GM23338 (cell line): ENCODE data around the gene JAK2. TPM values are rescaled to one million over a fixed set of nuclear protein-coding genes. Genes with fewer than 3 reads are reported as not detected.

Source experiments
- ATAC-seq: fragments of 200-7000 bp; cut with Tn5 transposase; 3 replicates; pipeline ENCODE4 v1.9.1; 2020
- DNase-seq: peaks from one replicate; pipeline ENCODE4 v3.0.0-alpha.2; 2015; ENCODE audit warnings: low spot score
- H2AFZ ChIP-seq: fragments of 200-600 bp; sonication (generic); 2 replicates; pipeline ENCODE4 v1.8.0; 2016; ENCODE audit warnings: antibody characterized with exemption, mild to moderate bottlenecking, moderate library complexity
- H3F3A ChIP-seq: fragments of 200-600 bp; sonication (generic); replicated peaks from 2 replicates; pipeline ENCODE4 v1.8.0; 2017; ENCODE audit warnings: antibody characterized with exemption, mixed run types, low read depth
- H3K27ac ChIP-seq: fragments of 200-600 bp; sonication (generic); 2 replicates; pipeline ENCODE4 v1.6.1; 2016; ENCODE audit warnings: low read depth
- H3K27me3 ChIP-seq: fragments of 200-600 bp; sonication (generic); 2 replicates; pipeline ENCODE4 v1.8.0; 2016; ENCODE audit warnings: mild to moderate bottlenecking, mixed run types, moderate library complexity; ENCODE audit not compliant: insufficient read depth
- H3K36me3 ChIP-seq: fragments of 200-600 bp; sonication (generic); 2 replicates; pipeline ENCODE4 v1.8.0; 2016; ENCODE audit warnings: mild to moderate bottlenecking; ENCODE audit not compliant: insufficient read depth
- H3K4me1 ChIP-seq: fragments of 200-600 bp; sonication (generic); 2 replicates; pipeline ENCODE4 v1.8.0; 2016; ENCODE audit warnings: mild to moderate bottlenecking, moderate library complexity; ENCODE audit not compliant: insufficient read depth
- H3K4me2 ChIP-seq: fragments of 200-600 bp; sonication (generic); 2 replicates; pipeline ENCODE4 v1.7.1; 2017; ENCODE audit warnings: mixed run types
- H3K4me3 ChIP-seq: fragments of 200-600 bp; sonication (generic); 2 replicates; pipeline ENCODE4 v1.6.1; 2016; ENCODE audit warnings: mixed run types
- H3K79me2 ChIP-seq: fragments of 200-600 bp; sonication (generic); replicated peaks from 2 replicates; pipeline ENCODE4 v1.8.0; 2017; ENCODE audit warnings: mild to moderate bottlenecking; ENCODE audit not compliant: insufficient read depth
- H3K9me2 ChIP-seq: fragments of 200-600 bp; sonication (generic); 2 replicates; pipeline ENCODE4 v1.8.0; 2017; ENCODE audit not compliant: insufficient read depth
- H4K20me1 ChIP-seq: fragments of 200-600 bp; sonication (generic); replicated peaks from 2 replicates; pipeline ENCODE4 v1.8.0; 2017; ENCODE audit warnings: mild to moderate bottlenecking; ENCODE audit not compliant: insufficient read depth
- H3K27ac Mint-ChIP-seq: 2 replicates; pipeline ENCODE4 v1.8.0; 2020; ENCODE audit warnings: inconsistent platforms, mild to moderate bottlenecking, moderate library complexity, mixed read lengths
- H3K27me3 Mint-ChIP-seq: 3 replicates; pipeline ENCODE4 v1.8.0; 2022; ENCODE audit warnings: low read depth, mild to moderate bottlenecking, moderate library complexity, mixed read lengths, inconsistent platforms; ENCODE audit not compliant: insufficient read depth, poor library complexity
- H3K36me3 Mint-ChIP-seq: 3 replicates; pipeline ENCODE4 v1.8.0; 2021; ENCODE audit warnings: low read depth, mild to moderate bottlenecking, inconsistent platforms, moderate library complexity, mixed read lengths
- H3K4me1 Mint-ChIP-seq: 3 replicates; pipeline ENCODE4 v1.8.0; 2020; ENCODE audit warnings: mild to moderate bottlenecking, inconsistent platforms, mixed read lengths
- H3K4me3 Mint-ChIP-seq: 3 replicates; pipeline ENCODE4 v1.8.0; 2021; ENCODE audit warnings: moderate library complexity, mild to moderate bottlenecking, inconsistent platforms, mixed read lengths
- H3K9me3 Mint-ChIP-seq: 3 replicates; pipeline ENCODE4 v1.8.0; 2020; ENCODE audit warnings: moderate library complexity, mild to moderate bottlenecking, inconsistent platforms, mixed read lengths
- CREB1 ChIP-seq: fragments of 250-450 bp; sonication (Bioruptor Pico); IDR thresholded peaks from 2 replicates; pipeline ENCODE4 v1.5.0; 2020; ENCODE audit warnings: low read depth, mild to moderate bottlenecking, moderate library complexity
- CTCF ChIP-seq, 2 experiments: fragments of 200-600 bp in 1 of 2; sonication (generic) in 1 of 2; conservative IDR thresholded peaks; 2 replicates each; pipeline versions ENCODE4 v1.5.1 to v1.6.1; 2016 to 2017; ENCODE audit warnings: antibody characterized with exemption in 2 of 2, low read depth in 2 of 2, mild to moderate bottlenecking in 2 of 2, moderate library complexity in 1 of 2
- ETS1 ChIP-seq: IDR thresholded peaks from 2 replicates; pipeline ENCODE4 v1.6.1; 2016; ENCODE audit warnings: antibody characterized with exemption
- EZH2 ChIP-seq: fragments of 200-600 bp; sonication (generic); IDR thresholded peaks from one replicate; pipeline ENCODE4 v1.8.0; 2017; ENCODE audit warnings: antibody characterized with exemption, mild to moderate bottlenecking, low read depth; ENCODE audit not compliant: unreplicated experiment
- EZH2phosphoT487 ChIP-seq: fragments of 200-600 bp; sonication (generic); IDR thresholded peaks from one replicate; pipeline ENCODE4 v1.8.1; 2018; ENCODE audit warnings: antibody characterized with exemption; ENCODE audit not compliant: unreplicated experiment
- JUNB ChIP-seq: IDR thresholded peaks from one replicate; pipeline ENCODE4 v1.6.1; 2016; ENCODE audit warnings: antibody characterized with exemption; ENCODE audit not compliant: unreplicated experiment
- NANOG ChIP-seq: IDR thresholded peaks from 2 replicates; pipeline ENCODE4 v1.6.1; 2016; ENCODE audit warnings: antibody characterized with exemption, borderline replicate concordance
- POLR2AphosphoS5 ChIP-seq: IDR thresholded peaks from 2 replicates; pipeline ENCODE4 v1.6.1; 2016; ENCODE audit warnings: antibody characterized with exemption, low read depth
- REST ChIP-seq: IDR thresholded peaks from one replicate; pipeline ENCODE4 v1.6.1; 2018; ENCODE audit warnings: antibody characterized with exemption; ENCODE audit not compliant: unreplicated experiment
- STAT1 ChIP-seq: IDR thresholded peaks from one replicate; pipeline ENCODE4 v1.6.1; 2016; ENCODE audit warnings: antibody characterized with exemption; ENCODE audit not compliant: unreplicated experiment
- ZNF114 ChIP-seq: fragments of 250-450 bp; sonication (Bioruptor Pico); IDR thresholded peaks from 2 replicates; pipeline ENCODE4 v1.5.0; 2020; ENCODE audit warnings: mild to moderate bottlenecking, moderate library complexity
- ZNF331 ChIP-seq: fragments of 250-450 bp; sonication (Bioruptor Pico); IDR thresholded peaks from 2 replicates; pipeline ENCODE4 v1.5.0; 2020; ENCODE audit warnings: low read depth, mild to moderate bottlenecking, moderate library complexity
- ZNF462 ChIP-seq: fragments of 250-450 bp; sonication (Bioruptor Pico); IDR thresholded peaks from 2 replicates; pipeline ENCODE4 v1.5.0; 2020; ENCODE audit warnings: mild to moderate bottlenecking, moderate library complexity
- polyA plus RNA-seq: library from polyadenylated mRNA; unstranded; fragments of >200 nt; fragmentation: Nextera tagmentation; extraction: Ambion mirVana; gene quantifications from 2 replicates; pipeline ENCODE4 v1.2.1, GENCODE V29; 2016
- total RNA-seq: library from RNA; depleted of rRNA; stranded (reverse); fragments of >200 nt; shearing (Covaris generic); gene quantifications from 2 replicates; pipeline ENCODE4 v1.2.3, GENCODE V29; 2014

Gene JAK2
- total and polyA plus RNA-seq, 2 experiments from 2014 or later: 1.1 to 3.0 TPM

GRCh38 chr9:5085993-5086392 is 100.9 kb downstream of the JAK2 start:
- Histone ChIP-seq H4K20me1 (no peaks in the 10 kb centered on the region), H3K27me3 (no peaks in the 10 kb centered on the region), H3K79me2 (no peaks in the 10 kb centered on the region), H3K9me2 (no peaks in the 10 kb centered on the region), H3K27ac (no peak overlapping the region), H3K4me2 (no peak overlapping the region), H3K36me3 (no peaks in the 10 kb centered on the region), H3F3A (no peaks in the 10 kb centered on the region), H3K4me1 (no peaks in the 10 kb centered on the region), H2AFZ (no peak overlapping the region), H3K4me3 (no peak overlapping the region)
- no peak overlapping the region for H3K4me3 Mint-ChIP-seq
- ATAC-seq (peak; percentile 95), DNase-seq (peak; percentile 33)
- TF ChIP-seq JUNB (no peak), CREB1 (CRISPR knock-in tag) (no peak), EZH2 (no peak), STAT1 (no peak), ETS1 (no peak), REST (no peak), NANOG (no peak), ZNF114 (no peak), CTCF (conservative IDR thresholded peaks at IDR 0.05; ENCODE audit: low read depth in 2 of 2) (no peak), POLR2AphosphoS5 (no peak), ZNF331 (CRISPR knock-in tag) (no peak), EZH2phosphoT487 (no peak), ZNF462 (CRISPR knock-in tag) (no peak)
- H3K27ac Mint-ChIP-seq: no peak overlapping the region
- no peaks in the 10 kb centered on the region for H3K4me1 Mint-ChIP-seq
- no peaks in the 10 kb centered on the region for H3K27me3 Mint-ChIP-seq
- H3K36me3 Mint-ChIP-seq: no peaks in the 10 kb centered on the region
- H3K9me3 Mint-ChIP-seq: no peaks in the 10 kb centered on the region
